ENCODE data around the gene PHAF1.

DNA sequence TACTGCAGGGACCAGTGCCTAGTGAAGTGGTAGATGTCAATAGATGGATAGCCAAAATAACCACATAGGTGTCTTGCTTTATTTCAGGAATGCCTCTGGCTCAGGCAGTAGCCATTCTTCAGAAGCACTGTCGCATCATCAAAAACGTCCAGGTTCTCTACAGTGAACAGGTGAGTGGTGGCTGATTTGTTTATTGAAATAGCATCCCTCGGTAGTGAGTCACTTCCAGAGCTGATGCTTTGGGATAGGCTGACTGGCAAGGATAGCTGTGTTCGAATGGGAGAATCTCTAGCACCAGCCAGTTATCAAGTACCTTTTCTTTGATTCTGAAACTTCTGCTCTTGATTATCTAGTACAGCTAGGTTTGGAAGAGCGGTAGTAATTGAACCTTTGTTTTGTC lies 10.3 kb downstream of the PHAF1 start:
- TF ChIP-seq POLR2A (IDR thresholded peaks at IDR 0.05; ENCODE audit: low read length) (no peak), GATA1 (IDR thresholded peaks at IDR 0.05; ENCODE audit: low read depth, low read length) (no peak)
